Measurements from ENCODE around the gene SLAIN2. TPM values are rescaled to one million over a fixed set of nuclear protein-coding genes. Genes with fewer than 3 reads are reported as not detected.

SLAIN2 gene
- total RNA-seq, 1 experiment from 2014 or later = 35.8 TPM

GRCh38 chr4:48308901-48309300 is 32.4 kb upstream of the SLAIN2 start:
- Mint-ChIP-seq H3K4me3 (no peak overlapping the region), H3K9me3 (no peaks in the 10 kb centered on the region), H3K4me1 (no peaks in the 10 kb centered on the region), H3K27ac (no peak overlapping the region), H3K36me3 (no peaks in the 10 kb centered on the region), H3K27me3 (ENCODE audit: low read depth) (no peaks in the 10 kb centered on the region)
- DNase-seq (ENCODE audit: low spot score) (no peak), ATAC-seq (no peak)
- POLR2A ChIA-PET = no interaction called here
- CTCF ChIA-PET = interaction anchor here (1.1 kb wide), 1 partner anchor 18 kb away, joined by 3 read pairs; no protein-coding TSS in a partner anchor
- TF ChIP-seq AFF4 (CRISPR knock-in tag; IDR thresholded peaks at IDR 0.05; ENCODE audit: borderline replicate concordance) (no peak), FOXP4 (CRISPR knock-in tag; IDR thresholded peaks at IDR 0.05) (no peak), PRDM15 (CRISPR knock-in tag; IDR thresholded peaks at IDR 0.05) (no peak), PREB (CRISPR knock-in tag; IDR thresholded peaks at IDR 0.05; ENCODE audit: borderline replicate concordance) (no peak), HMGXB4 (CRISPR knock-in tag; IDR thresholded peaks at IDR 0.05) (no peak), ZNF671 (CRISPR knock-in tag; IDR thresholded peaks at IDR 0.05) (no peak), USF2 (CRISPR knock-in tag; IDR thresholded peaks at IDR 0.05) (no peak), IRF2 (CRISPR knock-in tag; IDR thresholded peaks at IDR 0.05; ENCODE audit: borderline replicate concordance, low read depth) (no peak), GRHL2 (CRISPR knock-in tag; IDR thresholded peaks at IDR 0.05; ENCODE audit: insufficient replicate concordance, severe bottlenecking) (no peak), AR (CRISPR knock-in tag; IDR thresholded peaks at IDR 0.05) (no peak), RELA (CRISPR knock-in tag; IDR thresholded peaks at IDR 0.05; ENCODE audit: borderline replicate concordance) (no peak), TP53 (CRISPR knock-in tag; IDR thresholded peaks at IDR 0.05) (no peak)
